Subcutaneous abdominal adipose tissue (tissue), 5 donors: ENCODE results near the gene TCEA2.

Experiments
- H3K27ac ChIP-seq: one replicate; pipeline ENCODE4 v1.7.0; 2013; ENCODE audit warnings: low read depth, mild to moderate bottlenecking, inconsistent platforms, low read length, moderate library complexity
- H3K27me3 ChIP-seq, 5 donors: one replicate each; pipeline ENCODE4 v1.7.0; 2013; ENCODE audit warnings: low read length in 5 of 5, inconsistent platforms in 1 of 5; ENCODE audit not compliant: control insufficient read depth in 5 of 5, insufficient read depth in 4 of 5
- H3K36me3 ChIP-seq, 5 donors: one replicate each; pipeline ENCODE4 v1.7.0; 2013; ENCODE audit warnings: low read length in 5 of 5; ENCODE audit not compliant: control insufficient read depth in 5 of 5, insufficient read depth in 5 of 5
- H3K4me1 ChIP-seq, 5 donors: one replicate each; pipeline ENCODE4 v1.7.0; 2013; ENCODE audit warnings: low read length in 5 of 5, mild to moderate bottlenecking in 3 of 5, moderate library complexity in 1 of 5; ENCODE audit not compliant: control insufficient read depth in 5 of 5, insufficient read depth in 5 of 5
- H3K4me3 ChIP-seq, 5 donors: one replicate each; pipeline ENCODE4 v1.7.0; 2013; ENCODE audit warnings: low read length in 5 of 5, low read depth in 1 of 5
- H3K9ac ChIP-seq, 5 donors: one replicate each; pipeline ENCODE4 v1.7.0; 2013; ENCODE audit warnings: low read length in 5 of 5, mild to moderate bottlenecking in 4 of 5, moderate library complexity in 3 of 5
- H3K9me3 ChIP-seq, 5 donors: one replicate each; pipeline ENCODE4 v1.7.0; 2013; ENCODE audit warnings: low read length in 5 of 5; ENCODE audit not compliant: control insufficient read depth in 5 of 5
- donor health status: healthy.
- donor health status: healthy.
- donor health status: healthy.
- donor health status: healthy.
- donor health status: healthy.

The TCEA2 gene

DNA sequence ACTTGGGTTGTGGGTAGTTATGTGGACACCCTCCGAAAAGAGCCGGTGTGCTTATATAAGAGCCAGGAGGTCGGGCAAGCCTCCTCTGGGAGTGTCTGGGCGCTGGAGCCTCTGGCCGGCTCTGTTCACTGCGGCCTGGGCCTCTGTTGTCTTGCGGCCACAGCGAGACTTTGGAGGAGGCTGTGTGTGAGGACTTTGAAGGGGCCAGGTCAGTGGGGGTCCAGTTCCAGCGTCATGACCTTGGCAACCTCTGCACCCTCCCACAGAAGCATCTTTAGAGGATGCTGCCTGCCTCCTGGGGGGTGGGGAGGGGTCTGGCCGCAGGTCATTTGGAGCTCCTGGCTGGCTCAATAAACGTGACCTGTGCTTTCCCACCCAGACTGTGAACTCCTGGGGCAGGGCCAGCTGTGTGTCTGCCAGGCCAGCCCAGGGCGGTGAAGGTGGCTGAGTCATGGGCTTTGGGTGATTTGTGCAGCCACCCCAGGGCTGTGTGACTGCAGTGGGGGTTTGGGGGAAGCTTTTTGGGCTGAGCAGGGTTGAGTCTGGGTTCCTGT, 1.2 kb downstream of the TCEA2 start:
- H3K4me3 ChIP-seq: peak overlapping the region; percentile 58 to 85 (median 76)
- H3K36me3 ChIP-seq: peaks cover 0 to 2% (median 0%) of the 10 kb centered on the region in 5 donors
- peaks cover 0 to 6% (median 0%) of the 10 kb centered on the region in 5 donors for H3K27me3 ChIP-seq
- H3K27ac ChIP-seq: no peak overlapping the region
- H3K9ac ChIP-seq: peak overlapping the region in 4 of 5 donors; percentile 53 to 79 (median 76)
- peaks cover 2 to 39% (median 23%) of the 10 kb centered on the region in 5 donors for H3K4me1 ChIP-seq
- H3K9me3 ChIP-seq: no peaks in the 10 kb centered on the region

DNA sequence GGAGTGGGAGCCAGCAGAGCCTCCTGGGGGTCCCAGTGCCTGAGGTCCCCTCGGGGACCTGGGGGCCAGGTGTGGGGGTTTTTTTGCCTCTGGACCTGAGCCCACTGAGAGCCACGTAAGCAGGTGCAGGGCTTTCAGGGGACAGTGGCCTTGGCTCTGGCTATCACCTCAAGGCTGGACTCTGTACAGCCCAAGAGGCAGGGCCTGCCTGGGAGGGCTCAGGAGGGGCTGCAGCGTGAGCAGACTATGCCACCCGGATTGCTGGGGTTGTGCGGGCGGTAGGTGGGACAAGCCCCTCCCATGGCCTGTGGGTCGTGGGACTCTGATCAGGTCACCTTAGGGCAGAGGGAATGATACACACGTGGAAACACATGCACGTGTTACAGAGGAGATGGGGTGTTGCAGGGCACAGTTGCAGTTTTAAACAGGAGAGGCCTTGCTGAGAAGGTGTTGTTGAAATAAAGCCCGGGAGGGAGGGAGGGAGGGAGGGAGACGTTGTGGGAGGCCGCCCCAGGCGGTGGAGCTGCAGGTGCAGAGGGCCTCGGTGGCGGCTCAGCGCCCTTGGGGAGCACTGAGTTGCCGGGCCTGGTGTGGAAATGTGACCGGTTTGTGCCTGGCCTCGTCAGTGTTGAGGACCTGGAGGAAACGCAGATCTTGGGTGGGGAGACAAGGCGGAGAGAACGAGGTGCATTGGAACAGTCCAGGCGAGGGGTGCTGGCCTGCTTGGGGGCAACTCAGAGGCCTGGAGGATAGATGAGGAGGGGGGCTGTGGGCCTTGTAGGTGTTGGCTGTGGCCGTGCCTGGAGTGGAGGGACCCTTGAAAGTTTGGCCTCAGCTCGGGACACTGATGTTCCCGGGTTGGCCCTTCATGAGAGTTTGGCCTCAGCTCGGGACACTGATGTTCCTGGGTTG, 2.3 kb downstream of the TCEA2 start:
- Histone ChIP-seq H3K27me3 (peaks cover 0 to 6% (median 0%) of the 10 kb centered on the region in 5 donors), H3K36me3 (peaks cover 0 to 2% (median 0%) of the 10 kb centered on the region in 5 donors), H3K9ac (no peak overlapping the region), H3K4me1 (peaks cover 2 to 46% (median 23%) of the 10 kb centered on the region in 5 donors), H3K4me3 (no peak overlapping the region), H3K9me3 (no peaks in the 10 kb centered on the region), H3K27ac (no peak overlapping the region)

DNA sequence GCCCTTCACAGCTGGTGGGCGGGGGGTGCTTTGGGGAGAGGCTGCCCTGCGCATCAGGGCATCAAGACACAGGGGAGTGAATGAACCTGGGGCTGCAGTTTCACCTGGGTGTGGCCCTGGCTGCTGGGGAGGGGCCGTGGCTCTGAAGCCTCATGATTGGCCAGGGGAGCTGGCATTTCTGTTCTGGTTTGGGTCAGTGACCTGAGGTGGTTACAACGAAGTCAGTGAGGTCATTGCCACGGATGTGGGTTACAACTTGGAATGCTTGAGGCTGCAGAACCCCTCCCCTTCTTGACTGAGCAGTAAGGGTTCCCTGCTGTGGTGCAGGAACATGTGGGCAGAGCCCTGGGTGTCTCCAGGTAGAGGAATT, 3.0 kb downstream of the TCEA2 start:
- Histone ChIP-seq H3K27ac (no peak overlapping the region), H3K4me1 (peaks cover 2 to 46% (median 23%) of the 10 kb centered on the region in 5 donors), H3K4me3 (no peak overlapping the region), H3K9me3 (no peaks in the 10 kb centered on the region), H3K36me3 (peaks cover 0 to 3% (median 0%) of the 10 kb centered on the region in 5 donors), H3K27me3 (peaks cover 0 to 6% (median 0%) of the 10 kb centered on the region in 5 donors), H3K9ac (no peak overlapping the region)

DNA sequence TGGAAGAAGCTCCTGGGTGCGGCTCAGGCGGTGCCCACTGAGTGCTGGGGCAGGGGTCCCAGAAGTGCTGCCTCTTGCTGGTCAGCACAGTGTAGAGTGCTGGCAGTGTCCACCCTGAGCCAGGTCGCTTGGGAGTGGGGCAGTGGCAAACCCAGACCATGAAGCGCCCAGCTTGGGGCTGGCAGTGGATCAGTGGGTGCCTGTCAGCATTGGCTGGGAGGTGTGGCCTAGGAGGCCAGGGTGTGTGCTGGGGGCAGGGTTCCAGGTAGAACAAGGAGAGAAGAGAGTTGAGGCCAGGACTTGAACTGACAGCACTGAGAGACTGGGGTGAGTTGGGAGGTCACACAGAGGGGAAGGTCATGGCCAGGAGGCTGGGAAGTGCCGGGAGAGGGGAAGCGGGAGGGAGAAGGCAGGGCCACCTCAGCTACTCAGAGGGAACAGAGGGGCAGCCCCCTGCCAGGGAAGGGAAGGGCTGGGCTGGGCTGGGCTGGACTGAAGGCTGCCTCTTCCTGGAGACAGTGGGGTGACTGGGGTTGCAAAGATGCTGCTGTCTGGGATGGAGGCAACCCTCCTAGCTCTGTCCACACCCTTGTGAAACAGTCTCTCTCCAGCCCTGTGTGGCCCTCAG, 4.1 kb downstream of the TCEA2 start:
- peaks cover 0 to 6% (median 0%) of the 10 kb centered on the region in 5 donors for H3K27me3 ChIP-seq
- no peaks in the 10 kb centered on the region for H3K9me3 ChIP-seq
- no peak overlapping the region for H3K9ac ChIP-seq
- peaks cover 2 to 45% (median 22%) of the 10 kb centered on the region in 5 donors for H3K4me1 ChIP-seq
- peaks cover 0 to 5% (median 4%) of the 10 kb centered on the region in 5 donors for H3K36me3 ChIP-seq
- H3K27ac ChIP-seq: no peak overlapping the region
- no peak overlapping the region for H3K4me3 ChIP-seq

DNA sequence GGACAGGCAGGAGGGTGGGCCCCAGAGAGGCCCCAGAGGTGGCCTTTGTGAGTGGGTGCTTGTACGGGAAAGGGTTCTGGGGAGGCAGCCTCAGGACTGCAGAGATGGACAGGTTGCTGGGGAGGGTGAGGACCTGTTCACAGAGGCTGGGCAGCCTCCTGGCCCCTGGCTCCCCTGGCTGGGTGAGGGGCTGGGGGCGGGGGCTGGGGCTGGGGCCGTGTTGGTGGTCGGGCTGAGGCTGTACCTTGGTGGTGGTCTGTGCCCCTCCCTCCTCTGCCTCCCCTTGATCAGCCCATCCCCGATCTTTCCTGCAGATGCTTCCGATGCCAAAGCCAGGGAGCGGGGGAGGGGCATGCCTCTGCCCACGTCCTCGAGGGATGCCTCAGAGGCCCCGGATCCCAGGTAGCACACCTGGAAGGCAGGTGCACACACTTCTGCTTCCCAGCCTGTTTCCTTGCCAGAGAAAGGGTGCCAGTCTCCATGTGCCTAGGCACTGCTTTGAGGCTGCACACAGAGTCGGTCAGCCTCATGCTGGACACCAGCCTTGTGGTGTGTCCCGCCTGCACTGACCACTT, 4.8 kb downstream of the TCEA2 start:
- peaks cover 0 to 6% (median 0%) of the 10 kb centered on the region in 5 donors for H3K27me3 ChIP-seq
- H3K36me3 ChIP-seq: peaks cover 0 to 12% (median 10%) of the 10 kb centered on the region in 5 donors
- H3K9ac ChIP-seq: no peak overlapping the region
- no peak overlapping the region for H3K4me3 ChIP-seq
- no peaks in the 10 kb centered on the region for H3K9me3 ChIP-seq
- H3K27ac ChIP-seq: no peak overlapping the region
- H3K4me1 ChIP-seq: peaks cover 0 to 38% (median 15%) of the 10 kb centered on the region in 5 donors

DNA sequence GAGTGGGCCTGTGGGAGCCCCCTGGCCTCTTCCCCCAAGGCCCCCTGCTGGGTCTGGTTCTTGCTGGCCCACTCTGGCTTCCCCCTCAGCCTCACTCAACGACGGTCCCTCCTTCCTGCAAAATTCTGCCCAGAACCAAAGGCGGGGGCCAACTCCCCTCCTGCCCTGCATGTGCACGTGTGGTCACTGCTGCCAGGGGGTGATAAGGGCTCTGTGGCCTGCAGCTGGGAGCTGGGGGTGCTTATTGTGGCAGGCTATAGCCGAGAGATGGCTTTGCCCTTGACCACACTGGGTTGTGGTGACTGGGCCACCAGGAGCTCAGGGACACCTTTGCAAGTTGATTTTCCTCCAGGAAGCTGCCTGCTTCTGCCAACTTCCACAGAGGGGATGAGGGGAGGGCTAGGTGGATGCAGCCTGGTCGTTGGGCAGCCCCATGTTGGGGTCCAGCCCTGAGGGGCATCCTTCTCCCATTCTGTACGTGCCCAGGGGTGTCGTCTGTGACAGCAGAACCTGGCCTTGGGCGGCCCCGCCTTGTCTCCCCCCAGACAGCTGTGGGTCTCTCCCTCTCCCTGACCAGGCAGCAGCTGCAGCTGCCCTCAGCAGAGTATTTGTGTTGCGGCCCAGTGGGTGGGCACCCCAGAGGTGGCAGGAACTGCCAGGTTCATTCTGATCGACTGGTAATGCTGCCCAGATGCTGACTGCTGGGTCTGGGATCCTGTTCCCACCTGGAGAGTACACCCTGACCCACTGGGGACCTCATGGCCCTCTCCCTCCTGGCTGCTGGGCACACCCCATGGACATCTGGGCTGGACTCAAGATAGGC, 5.6 kb downstream of the TCEA2 start:
- Histone ChIP-seq H3K9me3 (no peaks in the 10 kb centered on the region), H3K4me1 (peaks cover 0 to 34% (median 11%) of the 10 kb centered on the region in 5 donors), H3K36me3 (peaks cover 0 to 20% (median 13%) of the 10 kb centered on the region in 5 donors), H3K27ac (no peak overlapping the region), H3K9ac (no peak overlapping the region), H3K27me3 (peaks cover 0 to 6% (median 0%) of the 10 kb centered on the region in 5 donors), H3K4me3 (no peak overlapping the region)

DNA sequence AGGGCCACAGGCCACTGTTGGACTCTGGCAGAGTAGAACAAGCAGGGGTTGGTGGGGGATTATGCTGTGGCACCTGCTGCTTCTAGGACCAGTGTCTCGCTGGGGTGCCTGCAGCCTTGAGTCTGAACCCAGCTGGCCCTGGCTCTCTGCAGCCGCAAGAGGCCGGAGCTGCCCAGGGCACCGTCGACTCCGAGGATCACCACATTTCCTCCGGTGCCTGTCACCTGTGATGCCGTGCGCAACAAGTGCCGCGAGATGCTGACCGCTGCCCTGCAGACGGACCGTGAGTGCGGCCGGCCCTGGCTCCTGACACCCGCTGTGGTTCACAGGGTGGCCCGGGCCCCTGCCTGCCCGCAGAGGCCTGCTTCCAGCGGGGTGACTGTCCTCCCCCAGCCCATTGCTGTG, 6.2 kb downstream of the TCEA2 start:
- H3K4me3 ChIP-seq: no peak overlapping the region
- H3K36me3 ChIP-seq: peaks cover 0 to 26% (median 18%) of the 10 kb centered on the region in 5 donors
- H3K9ac ChIP-seq: no peak overlapping the region
- no peaks in the 10 kb centered on the region for H3K9me3 ChIP-seq
- H3K27me3 ChIP-seq: peaks cover 0 to 6% (median 0%) of the 10 kb centered on the region in 5 donors
- H3K4me1 ChIP-seq: peaks cover 0 to 28% (median 5%) of the 10 kb centered on the region in 5 donors
- H3K27ac ChIP-seq: no peak overlapping the region

DNA sequence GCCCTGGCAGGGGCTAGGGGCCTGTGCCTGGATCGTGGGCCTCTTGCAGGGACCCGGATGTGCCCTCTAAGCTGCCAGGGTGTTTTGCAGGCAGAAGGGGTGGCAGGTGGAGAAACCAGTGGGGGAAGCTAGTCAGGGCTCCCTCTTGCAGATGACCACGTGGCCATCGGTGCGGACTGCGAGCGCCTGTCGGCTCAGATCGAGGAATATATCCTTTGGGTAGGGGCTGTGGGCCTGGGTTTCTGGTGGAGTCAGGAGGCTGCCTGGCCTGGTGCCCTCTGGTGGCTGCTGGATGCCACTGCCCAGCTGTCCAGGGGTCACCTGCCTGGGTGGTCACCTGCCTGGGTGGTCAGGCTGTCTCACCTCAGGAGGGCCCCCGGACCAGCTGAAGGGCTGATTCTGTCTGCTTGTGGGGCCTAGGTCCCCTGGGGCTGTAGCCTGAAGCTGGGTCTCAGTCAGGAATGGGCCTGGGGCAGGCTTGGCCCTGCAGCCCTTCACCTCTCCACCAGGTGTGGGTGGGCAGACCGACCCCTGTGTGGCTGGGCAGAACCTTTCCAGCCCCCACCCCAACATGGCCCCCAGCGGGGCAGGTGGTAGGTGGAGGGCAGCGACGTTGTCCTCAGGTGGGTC, 6.7 kb downstream of the TCEA2 start:
- Histone ChIP-seq H3K36me3 (peaks cover 0 to 31% (median 18%) of the 10 kb centered on the region in 5 donors), H3K4me1 (peaks cover 0 to 24% (median under 1%) of the 10 kb centered on the region in 5 donors), H3K27ac (no peak overlapping the region), H3K9me3 (no peaks in the 10 kb centered on the region), H3K27me3 (peaks cover 0 to 6% (median 0%) of the 10 kb centered on the region in 5 donors), H3K9ac (no peak overlapping the region), H3K4me3 (no peak overlapping the region)
